Thyroid gland (tissue), 4 donors: ENCODE data around the gene ARHGEF6. TPM values are rescaled to one million over a fixed set of nuclear protein-coding genes. Genes with fewer than 3 reads are reported as not detected.

Experiments used
- DNase-seq, 2 donors: peaks; one replicate each; pipeline ENCODE4 v3.0.0-alpha.2; 2019
- H3K27ac ChIP-seq, 3 donors: fragments of 200-600 bp; sonication (generic); 1 replicate in 2 of 3; 2 replicates in 1 of 3; pipeline ENCODE4 v1.5.1; 2016 to 2019; ENCODE audit warnings: mild to moderate bottlenecking in 1 of 3, moderate library complexity in 1 of 3
- H3K27me3 ChIP-seq: fragments of 200-600 bp; sonication (generic); one replicate; pipeline ENCODE4 v1.5.1; 2019
- H3K36me3 ChIP-seq, 2 donors: fragments of 200-600 bp; sonication (generic); one replicate each; pipeline ENCODE4 v1.5.1; 2016 to 2019
- H3K4me1 ChIP-seq, 2 donors: fragments of 200-600 bp; sonication (generic); one replicate each; pipeline ENCODE4 v1.5.1; 2017 to 2019
- H3K4me3 ChIP-seq, 3 donors: fragments of 200-600 bp; sonication (generic); replicated peaks in 1 of 3; 1 replicate in 2 of 3; 2 replicates in 1 of 3; pipeline ENCODE4 v1.5.1; 2016; ENCODE audit warnings: mild to moderate bottlenecking in 1 of 3
- H3K9me3 ChIP-seq: fragments of 200-600 bp; sonication (generic); one replicate; pipeline ENCODE4 v1.5.1; 2017
- CTCF ChIP-seq, 6 experiments: fragments of 200-600 bp in 3 of 6; fragments of 450-650 bp in 3 of 6; sonication (generic) in 3 of 6; IDR thresholded peaks; one replicate each; pipeline ENCODE4 v1.5.1; 2016 to 2019; ENCODE audit warnings: antibody characterized with exemption in 6 of 6, mild to moderate bottlenecking in 2 of 6, inconsistent platforms in 1 of 6, moderate library complexity in 1 of 6
- POLR2A ChIP-seq, 2 donors: fragments of 450-650 bp; IDR thresholded peaks; one replicate each; pipeline ENCODE4 v1.6.1; 2017; ENCODE audit warnings: antibody characterized with exemption in 2 of 2, mild to moderate bottlenecking in 2 of 2, moderate library complexity in 1 of 2
- WGBS, 2 donors: methylation state at CpG; one replicate each; pipeline ENCODE4 v1.1.5; 2017; 5-methylcytosine and 5-hydroxymethylcytosine counted together
- intact Hi-C: fragments of 100-400 bp; cut with DNase I; formaldehyde crosslinking; loops from one replicate; pipeline ENCODE4 v1.15.1; 2023
- total RNA-seq, 4 donors: library from RNA; depleted of rRNA; stranded (reverse); fragments of >200 nt; gene quantifications; one replicate each; pipeline ENCODE4 v1.2.3, GENCODE V29; 2016

The ARHGEF6 gene
- total RNA-seq, 4 donors from 2014 or later, result 3.5 to 12.0 (median 6.4) TPM

GRCh38 chrX:136643243-136643642, 137.5 kb downstream of the ARHGEF6 start:
- H3K36me3 ChIP-seq, result no peaks in the 10 kb centered on the region
- no peaks in the 10 kb centered on the region for H3K27me3 ChIP-seq
- H3K9me3 ChIP-seq, result no peaks in the 10 kb centered on the region
- no peak overlapping the region for H3K27ac ChIP-seq
- intact Hi-C loops, result no loop called here
- TF ChIP-seq CTCF (IDR thresholded peaks at IDR 0.05), result no peak
- no peak for TF ChIP-seq POLR2A (IDR thresholded peaks at IDR 0.05)
- no peaks in the 10 kb centered on the region for H3K4me1 ChIP-seq
- 58 to 85% methylated on average over 1 of the region's 1 CpG for WGBS, 2 donors
- DNase-seq, result no peak
- no peak overlapping the region for H3K4me3 ChIP-seq

GRCh38 chrX:136639506-136640176, 141.1 kb downstream of the ARHGEF6 start:
- TF ChIP-seq POLR2A (IDR thresholded peaks at IDR 0.05), result no peak
- TF ChIP-seq CTCF (IDR thresholded peaks at IDR 0.05), result no peak
- no peaks in the 10 kb centered on the region for H3K36me3 ChIP-seq
- H3K4me1 ChIP-seq, result no peaks in the 10 kb centered on the region
- no peak overlapping the region for H3K4me3 ChIP-seq
- intact Hi-C loops, result no loop called here
- H3K9me3 ChIP-seq, result no peaks in the 10 kb centered on the region
- no peak overlapping the region for H3K27ac ChIP-seq
- no peak for DNase-seq
- no peaks in the 10 kb centered on the region for H3K27me3 ChIP-seq
- WGBS, 2 donors, result 70 to 83% methylated on average over 3 of the region's 8 CpGs

DNA sequence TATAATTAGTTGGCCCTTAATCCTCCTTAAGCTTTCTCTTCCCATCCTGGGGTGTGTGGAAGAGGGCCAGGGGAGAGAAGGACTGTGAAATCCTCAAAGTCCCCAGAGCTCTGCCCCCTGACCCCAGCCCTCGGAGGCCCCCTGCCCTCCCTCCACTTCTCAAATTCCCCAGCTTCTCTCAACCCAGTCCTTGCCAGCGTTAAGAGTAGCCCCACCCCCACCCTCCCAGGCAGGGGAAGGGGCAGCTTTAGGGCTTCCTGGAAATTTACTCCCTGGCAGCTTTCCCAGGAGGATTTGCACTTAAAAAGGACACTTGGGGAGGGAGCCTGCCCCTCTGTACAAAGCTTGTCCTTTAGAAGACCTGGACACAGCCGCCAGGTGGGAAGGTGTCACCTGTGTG, 144.6 kb downstream of the ARHGEF6 start:
- TF ChIP-seq POLR2A (IDR thresholded peaks at IDR 0.05) (no peak), CTCF (IDR thresholded peaks at IDR 0.05) (no peak)
- Histone ChIP-seq H3K4me3 (no peak overlapping the region), H3K36me3 (no peaks in the 10 kb centered on the region), H3K9me3 (no peaks in the 10 kb centered on the region), H3K27ac (no peak overlapping the region), H3K27me3 (no peaks in the 10 kb centered on the region), H3K4me1 (no peaks in the 10 kb centered on the region)
- DNase-seq, result no peak
- WGBS, 2 donors, result 19 to 67% methylated on average over 1 to 3 of the region's 3 CpGs
- intact Hi-C loops, result no loop called here

DNA sequence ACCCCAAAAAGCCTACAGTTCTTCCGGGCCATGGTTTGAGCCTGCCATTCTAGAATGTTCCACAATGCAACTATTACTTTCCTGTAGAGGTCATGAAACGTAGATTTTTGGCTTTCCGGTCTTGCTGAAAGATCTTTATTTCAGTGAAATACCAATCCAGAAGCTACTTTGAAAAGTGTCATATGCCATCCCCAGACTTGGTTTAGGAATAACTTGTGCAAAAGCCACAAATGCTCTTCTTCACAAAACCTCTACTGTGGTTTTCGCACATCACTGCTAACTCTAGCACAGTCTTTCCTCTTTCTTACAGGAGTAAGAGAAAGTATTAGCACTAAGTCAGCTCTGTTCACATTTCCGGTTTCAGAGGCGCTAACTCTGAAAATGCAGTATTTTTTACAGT, 145.5 kb downstream of the ARHGEF6 start:
- intact Hi-C loops, result no loop called here
- 74 to 79% methylated on average over 6 of the region's 6 CpGs for WGBS, 2 donors
- no peaks in the 10 kb centered on the region for H3K36me3 ChIP-seq
- H3K27me3 ChIP-seq, result no peaks in the 10 kb centered on the region
- H3K27ac ChIP-seq, result no peak overlapping the region
- TF ChIP-seq POLR2A (IDR thresholded peaks at IDR 0.05) (no peak), CTCF (IDR thresholded peaks at IDR 0.05) (no peak)
- H3K4me1 ChIP-seq, result no peaks in the 10 kb centered on the region
- H3K9me3 ChIP-seq, result no peaks in the 10 kb centered on the region
- H3K4me3 ChIP-seq, result no peak overlapping the region
- DNase-seq, result no peak

DNA sequence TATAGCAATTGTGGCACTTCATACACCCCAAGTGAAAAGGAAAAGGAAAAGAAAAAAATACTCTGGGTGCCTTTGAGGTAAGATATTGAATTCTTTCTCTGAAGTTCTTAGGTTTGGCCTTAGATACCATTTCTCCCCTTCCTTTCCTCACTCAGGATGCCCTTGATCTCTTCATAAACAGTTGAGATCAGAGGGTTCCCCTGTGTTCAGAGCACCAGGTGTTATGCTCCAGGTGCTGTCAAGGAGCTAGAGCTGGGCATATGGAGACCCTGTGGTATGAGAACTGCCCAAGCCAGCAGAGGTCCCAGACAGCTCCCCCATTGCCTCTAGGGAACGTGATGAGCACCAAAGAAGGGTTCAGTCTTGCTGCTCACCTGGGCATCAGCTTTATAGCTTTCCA, 149.9 kb downstream of the ARHGEF6 start:
- no peak overlapping the region for H3K4me3 ChIP-seq
- H3K9me3 ChIP-seq, result no peaks in the 10 kb centered on the region
- intact Hi-C loops, result no loop called here
- H3K4me1 ChIP-seq, result no peaks in the 10 kb centered on the region
- H3K36me3 ChIP-seq, result no peaks in the 10 kb centered on the region
- TF ChIP-seq CTCF (IDR thresholded peaks at IDR 0.05), result no peak
- no peak for TF ChIP-seq POLR2A (IDR thresholded peaks at IDR 0.05)
- WGBS, 2 donors, result 90 to 100% methylated on average over 1 of the region's 1 CpG
- no peak for DNase-seq
- H3K27me3 ChIP-seq, result no peaks in the 10 kb centered on the region
- H3K27ac ChIP-seq, result no peak overlapping the region
